H1 (cell line): ENCODE measurements around the gene BCAS1. TPM values are rescaled to one million over a fixed set of nuclear protein-coding genes. Genes with fewer than 3 reads are reported as not detected.

Experiments
- BACH1 ChIP-seq: IDR thresholded peaks from 2 replicates; pipeline ENCODE4 v1.6.1; 2012; ENCODE audit warnings: low read length, improper control_type of control experiment
- CEBPB ChIP-seq: IDR thresholded peaks from 2 replicates; pipeline ENCODE4 v1.6.1; 2012; ENCODE audit warnings: low read depth, low read length
- CHD7 ChIP-seq: fragments of 300-600 bp; sonication (generic); IDR thresholded peaks from 2 replicates; pipeline ENCODE4 v1.7.1; 2012; ENCODE audit warnings: low read length, moderate library complexity, mild to moderate bottlenecking, inconsistent platforms; ENCODE audit not compliant: insufficient replicate concordance
- JUN ChIP-seq: IDR thresholded peaks from 2 replicates; pipeline ENCODE4 v1.6.1; 2011; ENCODE audit warnings: low read depth, mild to moderate bottlenecking, improper control_type of control experiment, low read length
- KDM4A ChIP-seq: IDR thresholded peaks from one replicate; pipeline ENCODE4 v1.7.1; 2012; ENCODE audit warnings: low read depth, mild to moderate bottlenecking, moderate library complexity, low read length, inconsistent platforms; ENCODE audit not compliant: severe bottlenecking
- KDM5A ChIP-seq: fragments of 200-600 bp; IDR thresholded peaks from 2 replicates; pipeline ENCODE4 v1.7.1; 2012; ENCODE audit warnings: mild to moderate bottlenecking, low read length, inconsistent platforms, mixed read lengths
- MAFK ChIP-seq: IDR thresholded peaks from 2 replicates; pipeline ENCODE4 v1.6.1; 2012; ENCODE audit warnings: low read depth, mild to moderate bottlenecking, improper control_type of control experiment, low read length
- RAD21 ChIP-seq, 2 experiments: IDR thresholded peaks in 1 of 2; conservative IDR thresholded peaks in 1 of 2; 2 replicates each; pipeline ENCODE4 v1.6.1; 2011; ENCODE audit warnings: low read depth in 2 of 2, low read length in 2 of 2, improper control_type of control experiment in 1 of 2, inconsistent platforms in 1 of 2, mild to moderate bottlenecking in 1 of 2, moderate library complexity in 1 of 2
- RBBP5 ChIP-seq: IDR thresholded peaks from 2 replicates; pipeline ENCODE4 v1.7.1; 2012; ENCODE audit warnings: low read depth, mild to moderate bottlenecking, inconsistent platforms, low read length, moderate library complexity, borderline replicate concordance
- polyA plus RNA-seq, 7 experiments: library from polyadenylated mRNA; depleted of rRNA in 3 of 7; stranded (reverse) in 5 of 7; unstranded in 2 of 7; fragments of >200 nt in 5 of 7; fragments of 200-250 nt in 2 of 7; gene quantifications; 1 replicate in 5 of 7; 2 replicates in 1 of 7; 4 replicates in 1 of 7; pipeline versions ENCODE4 v1.2.1 to v1.2.3, GENCODE V29; 2011 to 2013; ENCODE audit warnings: missing spikeins in 2 of 7, mixed read lengths in 2 of 7
- total RNA-seq: library from RNA; stranded (reverse); fragmentation: NEBNext Ultra II Directional; extraction: Animal tissue kit (Norgen Biotek cat#: 25700); gene quantifications from 2 replicates; pipeline ENCODE4 v1.2.1, GENCODE V29; 2021
- TF ChIP-seq, protein P1 (sequence below): IDR thresholded peaks from 2 replicates; pipeline ENCODE4 v1.6.1; 2012; ENCODE audit warnings: inconsistent platforms

BCAS1 gene
- total and polyA plus RNA-seq, 2 of the 8 experiments (the other 6 are each of a cell fraction or from before 2014, with no cell fraction given), result 0.06 to 0.19 TPM

- TF ChIP-seq CHD7 (no peak), BACH1 (no peak), RBBP5 (no peak), JUN (no peak), CEBPB (no peak), KDM5A (no peak), MAFK (no peak), KDM4A (no peak), RAD21 (IDR thresholded peaks at IDR 0.05 in 1 of 2, conservative IDR thresholded peaks at IDR 0.05 in 1 of 2; ENCODE audit: low read depth in 2 of 2, low read length in 2 of 2) (no peak)
- TF ChIP-seq, protein P1, sequence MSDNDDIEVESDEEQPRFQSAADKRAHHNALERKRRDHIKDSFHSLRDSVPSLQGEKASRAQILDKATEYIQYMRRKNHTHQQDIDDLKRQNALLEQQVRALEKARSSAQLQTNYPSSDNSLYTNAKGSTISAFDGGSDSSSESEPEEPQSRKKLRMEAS, result no peak
Measured at GRCh38 chr20:53964067-53964466, 106.3 kb downstream of the BCAS1 start (continued).
